Spleen (tissue), 11 donors: ENCODE results near the gene SPPL2C. TPM values are rescaled to one million over a fixed set of nuclear protein-coding genes. Genes with fewer than 3 reads are reported as not detected.

Experiments used
- DNase-seq: peaks from one replicate; pipeline ENCODE4 v3.0.0-alpha.2; 2020
- H3K27ac ChIP-seq, 8 donors: fragments of 200-600 bp; sonication (generic) in 7 of 8; 1 replicate in 4 of 8; 2 replicates in 4 of 8; pipeline versions ENCODE4 v1.5.0 to v1.8.0; 2016 to 2021; ENCODE audit warnings: inconsistent platforms in 4 of 8, mild to moderate bottlenecking in 4 of 8, moderate library complexity in 1 of 8
- H3K27me3 ChIP-seq, 7 donors: fragments of 200-600 bp; sonication (generic) in 6 of 7; replicated peaks in 1 of 7; 1 replicate in 4 of 7; 2 replicates in 3 of 7; pipeline versions ENCODE4 v1.5.0 to v1.8.0; 2016 to 2021; ENCODE audit warnings: inconsistent platforms in 3 of 7, mild to moderate bottlenecking in 1 of 7
- H3K36me3 ChIP-seq, 6 donors: fragments of 200-600 bp; sonication (generic) in 5 of 6; 1 replicate in 4 of 6; 2 replicates in 2 of 6; pipeline versions ENCODE4 v1.5.0 to v1.8.0; 2016 to 2021; ENCODE audit warnings: inconsistent platforms in 2 of 6
- H3K4me1 ChIP-seq, 6 donors: fragments of 200-600 bp; sonication (generic) in 5 of 6; 1 replicate in 3 of 6; 2 replicates in 3 of 6; pipeline versions ENCODE4 v1.5.0 to v1.8.0; 2016 to 2021; ENCODE audit warnings: inconsistent platforms in 3 of 6
- H3K4me3 ChIP-seq, 8 donors: fragments of 200-600 bp; sonication (generic) in 7 of 8; 1 replicate in 4 of 8; 2 replicates in 4 of 8; pipeline versions ENCODE4 v1.5.0 to v1.8.0; 2016 to 2021; ENCODE audit warnings: inconsistent platforms in 4 of 8, mild to moderate bottlenecking in 4 of 8, moderate library complexity in 2 of 8
- H3K9me3 ChIP-seq, 8 donors: fragments of 200-600 bp; sonication (generic) in 7 of 8; 1 replicate in 4 of 8; 2 replicates in 4 of 8; pipeline versions ENCODE4 v1.5.0 to v1.8.0; 2016 to 2021; ENCODE audit warnings: inconsistent platforms in 4 of 8
- POLR2A ChIP-seq, 3 donors: fragments of 450-650 bp; IDR thresholded peaks; one replicate each; pipeline ENCODE4 v1.5.1; 2017; ENCODE audit warnings: antibody characterized with exemption in 3 of 3, mild to moderate bottlenecking in 1 of 3
- POLR2AphosphoS5 ChIP-seq, 3 donors: sonication (generic); formaldehyde crosslinking; IDR thresholded peaks; one replicate each; pipeline ENCODE4 v1.5.1; 2017; ENCODE audit warnings: antibody characterized with exemption in 3 of 3
- WGBS, 5 donors: extraction: QIAGEN DNeasy Blood & Tissue Kit in 3 of 5; methylation state at CpG; one replicate each; pipeline versions ENCODE4 v1.1.5 to v1.1.7; 2013 to 2018; 5-methylcytosine and 5-hydroxymethylcytosine counted together
- intact Hi-C: fragments of 100-400 bp; cut with DNase I; formaldehyde crosslinking; loops from one replicate; pipeline ENCODE4 v1.15.0; 2023; ENCODE audit warnings: low total_unique reads
- polyA plus RNA-seq, 3 donors: library from polyadenylated mRNA; stranded (reverse); fragments of 200-250 nt; gene quantifications; one replicate each; pipeline ENCODE4 v1.2.1, GENCODE V29; 2013
- total RNA-seq, 7 donors: library from RNA; depleted of rRNA in 3 of 7; stranded (reverse); fragments of >200 nt in 3 of 7; fragmentation: NEBNext Ultra II Directional in 4 of 7; extraction: Animal tissue kit (Norgen Biotek cat#: 25700) in 4 of 7; gene quantifications; one replicate each; pipeline versions ENCODE4 v1.1.0 to v1.2.1, GENCODE V29; 2016 to 2021
- TF ChIP-seq, protein P1 (sequence below), 11 experiments: fragments of 200-600 bp in 7 of 11; fragments of 450-650 bp in 4 of 11; sonication (generic) in 4 of 11; IDR thresholded peaks in 8 of 11; conservative IDR thresholded peaks in 3 of 11; 1 replicate in 7 of 11; 2 replicates in 4 of 11; pipeline versions ENCODE4 v1.4.0 to v1.8.0; 2016 to 2021; ENCODE audit warnings: antibody characterized with exemption in 11 of 11, inconsistent platforms in 4 of 11, mild to moderate bottlenecking in 1 of 11
- donor health status: healthy with polysubstance abuse.
- donor health status: DM: no; HTN: no; CAD: no; lungs with moderate emphysema.
- donor health status: DM: no; HTN: no; CAD: no.
- donor health status: Bipolar disorder and iron deficiency.
- donor health status: healthy.
- donor health status: DM: no; HTN: no; CAD: no.
- donor health status: DM: yes; HTN: yes; CAD: no.

Gene SPPL2C
- total and polyA plus RNA-seq, 10 donors: not detected

- no peaks in the 10 kb centered on the region for H3K27me3 ChIP-seq
- 81 to 96% (median 91%) methylated on average over 2 of the region's 2 CpGs for WGBS, 5 donors
- H3K9me3 ChIP-seq: peaks cover 0 to 11% (median 7%) of the 10 kb centered on the region in 8 donors
- H3K36me3 ChIP-seq: no peaks in the 10 kb centered on the region
- no peak overlapping the region for H3K27ac ChIP-seq
- TF ChIP-seq POLR2AphosphoS5 (IDR thresholded peaks at IDR 0.05): no peak
- TF ChIP-seq, protein P1, sequence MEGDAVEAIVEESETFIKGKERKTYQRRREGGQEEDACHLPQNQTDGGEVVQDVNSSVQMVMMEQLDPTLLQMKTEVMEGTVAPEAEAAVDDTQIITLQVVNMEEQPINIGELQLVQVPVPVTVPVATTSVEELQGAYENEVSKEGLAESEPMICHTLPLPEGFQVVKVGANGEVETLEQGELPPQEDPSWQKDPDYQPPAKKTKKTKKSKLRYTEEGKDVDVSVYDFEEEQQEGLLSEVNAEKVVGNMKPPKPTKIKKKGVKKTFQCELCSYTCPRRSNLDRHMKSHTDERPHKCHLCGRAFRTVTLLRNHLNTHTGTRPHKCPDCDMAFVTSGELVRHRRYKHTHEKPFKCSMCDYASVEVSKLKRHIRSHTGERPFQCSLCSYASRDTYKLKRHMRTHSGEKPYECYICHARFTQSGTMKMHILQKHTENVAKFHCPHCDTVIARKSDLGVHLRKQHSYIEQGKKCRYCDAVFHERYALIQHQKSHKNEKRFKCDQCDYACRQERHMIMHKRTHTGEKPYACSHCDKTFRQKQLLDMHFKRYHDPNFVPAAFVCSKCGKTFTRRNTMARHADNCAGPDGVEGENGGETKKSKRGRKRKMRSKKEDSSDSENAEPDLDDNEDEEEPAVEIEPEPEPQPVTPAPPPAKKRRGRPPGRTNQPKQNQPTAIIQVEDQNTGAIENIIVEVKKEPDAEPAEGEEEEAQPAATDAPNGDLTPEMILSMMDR (IDR thresholded peaks at IDR 0.05 in 8 of 11, conservative IDR thresholded peaks at IDR 0.05 in 3 of 11): no peak
- no peak for TF ChIP-seq POLR2A (IDR thresholded peaks at IDR 0.05)
- no peak overlapping the region for H3K4me3 ChIP-seq
- no peak for DNase-seq
- H3K4me1 ChIP-seq: no peaks in the 10 kb centered on the region
- intact Hi-C loops: no loop called here
Observed at GRCh38 chr17:45886852-45887251, 42.2 kb downstream of the SPPL2C start.

- no peak for DNase-seq
- no peak for TF ChIP-seq POLR2AphosphoS5 (IDR thresholded peaks at IDR 0.05)
- no peak for TF ChIP-seq POLR2A (IDR thresholded peaks at IDR 0.05)
- TF ChIP-seq, protein P1 (IDR thresholded peaks at IDR 0.05 in 8 of 11, conservative IDR thresholded peaks at IDR 0.05 in 3 of 11): no peak
- Histone ChIP-seq H3K4me1 (peaks cover 0 to under 1% (median 0%) of the 10 kb centered on the region in 6 donors), H3K36me3 (no peaks in the 10 kb centered on the region), H3K9me3 (peaks cover 0 to 11% (median 7%) of the 10 kb centered on the region in 8 donors), H3K27me3 (peaks cover 0 to 8% (median 0%) of the 10 kb centered on the region in 7 donors), H3K27ac (no peak overlapping the region), H3K4me3 (no peak overlapping the region)
- WGBS, 5 donors: 46 to 59% (median 54%) methylated on average over 5 of the region's 5 CpGs
- intact Hi-C loops: no loop called here
Observed at GRCh38 chr17:45888392-45888791, 43.7 kb downstream of the SPPL2C start.

DNA sequence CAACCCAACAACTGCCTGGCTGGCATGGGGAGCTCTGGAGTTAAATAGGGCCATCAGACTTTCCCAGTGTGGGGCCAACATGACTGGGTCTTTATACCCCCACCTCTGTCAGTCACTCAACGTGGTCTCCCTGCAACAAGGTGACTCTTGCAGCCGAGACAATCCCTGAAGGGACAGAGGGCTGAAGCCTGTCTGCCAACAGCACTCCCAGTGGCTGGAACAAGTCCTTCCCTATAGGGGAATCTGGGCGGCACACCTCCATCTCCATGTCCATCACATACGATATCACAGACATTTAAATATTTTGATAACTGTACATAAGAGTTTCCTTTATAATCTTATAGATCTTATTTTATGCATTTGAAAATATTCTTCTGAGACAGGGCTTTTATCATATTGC is 44.9 kb downstream of the SPPL2C start:
- 43 to 54% (median 48%) methylated on average over 4 of the region's 4 CpGs for WGBS, 5 donors
- Histone ChIP-seq H3K27ac (no peak overlapping the region), H3K4me3 (no peak overlapping the region), H3K4me1 (peaks cover 0 to 11% (median 5%) of the 10 kb centered on the region in 6 donors), H3K36me3 (no peaks in the 10 kb centered on the region), H3K9me3 (peaks cover 0 to 3% (median 2%) of the 10 kb centered on the region in 8 donors), H3K27me3 (peaks cover 0 to 16% (median 2%) of the 10 kb centered on the region in 7 donors)
- TF ChIP-seq POLR2A (IDR thresholded peaks at IDR 0.05) (no peak), POLR2AphosphoS5 (IDR thresholded peaks at IDR 0.05) (no peak)
- no peak for DNase-seq
- intact Hi-C loops: no loop called here

GRCh38 chr17:45893725-45894021 is 49.0 kb downstream of the SPPL2C start:
- WGBS, 5 donors: 57 to 66% (median 58%) methylated on average over 7 of the region's 7 CpGs
- TF ChIP-seq POLR2AphosphoS5 (IDR thresholded peaks at IDR 0.05) (no peak), POLR2A (IDR thresholded peaks at IDR 0.05) (no peak)
- TF ChIP-seq, protein P1 (IDR thresholded peaks at IDR 0.05 in 8 of 11, conservative IDR thresholded peaks at IDR 0.05 in 3 of 11): no peak

More at GRCh38 chr17:45893725-45894021, 49.0 kb downstream of the SPPL2C start:
- peak overlapping the region in 7 of 8 donors; percentile 61 to 95 (median 75) for H3K4me3 ChIP-seq
- H3K9me3 ChIP-seq: no peaks in the 10 kb centered on the region
- peak overlapping the region in 6 of 8 donors; percentile 36 to 72 (median 64) for H3K27ac ChIP-seq
- no peaks in the 10 kb centered on the region for H3K36me3 ChIP-seq
- H3K4me1 ChIP-seq: peaks cover 20 to 44% (median 34%) of the 10 kb centered on the region in 6 donors
- H3K27me3 ChIP-seq: peaks cover 3 to 57% (median 40%) of the 10 kb centered on the region in 7 donors
- intact Hi-C loops: no loop called here
- DNase-seq: no peak
